ENCODE data around the gene DTD2.

GRCh38 chr14:31489691-31490090 is 32.4 kb upstream of the DTD2 start:
- TF ChIP-seq CTCF (conservative IDR thresholded peaks at IDR 0.05; ENCODE audit: low read depth, low read length) (no peak), EZH2 (IDR thresholded peaks at IDR 0.05; ENCODE audit: borderline replicate concordance, low read depth, low read length, poor library complexity, severe bottlenecking) (no peak)

Measured in A673 (cell line).